Central memory CD4-positive, alpha-beta T cell (primary cell): ENCODE data around the gene MAPK4.

ENCODE experiments used
- DNase-seq: peaks from one replicate; pipeline ENCODE4 v3.0.0; 2022

Gene MAPK4

DNA sequence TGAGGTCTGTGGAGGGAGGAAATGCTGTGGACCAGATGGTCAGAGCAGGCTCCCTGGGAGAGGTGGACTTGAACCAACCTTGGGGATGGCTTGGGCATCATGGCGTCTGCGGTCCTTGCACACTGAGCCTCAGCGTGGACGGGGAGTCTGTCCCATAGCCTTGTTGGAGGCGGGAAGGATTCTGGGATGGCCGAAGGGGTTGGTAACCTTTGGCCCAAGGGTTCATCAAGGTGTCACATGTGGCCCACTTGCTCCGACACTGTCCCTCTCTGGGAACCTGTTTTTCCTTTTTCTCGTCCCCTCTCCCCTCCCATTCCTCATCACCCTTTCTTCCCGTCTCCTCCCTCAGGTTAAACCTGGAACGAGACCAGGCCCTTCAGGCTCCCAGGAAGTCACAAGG lies 66.4 kb downstream of the MAPK4 start:
- DNase-seq = no peak

DNA sequence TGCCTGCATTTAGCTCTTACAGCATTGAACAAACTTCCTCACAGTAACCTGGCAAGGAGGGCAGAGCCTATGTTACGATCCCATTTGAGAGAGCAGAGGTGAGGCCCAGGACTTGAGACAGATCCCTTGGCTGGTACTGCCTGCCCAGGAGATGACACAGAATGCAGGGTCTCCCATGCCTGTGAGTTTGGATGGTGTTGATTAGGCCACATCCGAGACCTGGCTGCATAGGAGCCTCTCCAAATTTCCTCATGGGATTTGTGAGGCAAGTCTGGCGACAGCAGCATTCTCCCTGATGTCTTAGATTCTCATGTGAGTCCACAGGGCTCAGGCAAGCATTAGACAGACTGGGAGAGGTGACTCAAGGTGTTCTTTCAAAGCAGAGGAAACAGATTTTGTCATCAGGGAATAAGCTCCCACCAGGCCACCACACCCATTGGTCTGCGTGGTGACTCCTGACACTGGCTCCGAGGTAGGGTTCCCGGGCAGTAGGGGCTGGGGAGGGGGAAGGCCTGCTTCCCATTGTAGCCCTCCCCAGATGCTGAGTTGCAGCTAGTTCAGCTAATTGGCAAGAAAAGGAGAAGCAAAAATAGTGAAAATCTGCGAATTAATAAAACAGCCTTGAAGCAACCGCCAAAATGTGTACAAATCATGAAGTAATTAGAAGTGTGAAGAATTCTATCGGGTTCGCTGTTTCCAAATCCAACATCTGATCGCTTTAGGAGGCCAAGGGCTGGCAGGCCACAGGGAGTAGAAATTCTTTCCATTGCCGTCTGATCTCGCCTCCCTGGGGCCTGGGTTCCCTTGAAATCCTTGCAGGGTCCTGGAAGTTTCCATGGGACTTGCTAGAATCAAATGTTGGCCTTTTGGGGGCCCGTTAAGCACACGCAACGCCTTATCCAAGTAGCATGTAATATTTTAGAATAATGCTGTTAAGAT lies 68.0 kb downstream of the MAPK4 start:
- no peak for DNase-seq

DNA sequence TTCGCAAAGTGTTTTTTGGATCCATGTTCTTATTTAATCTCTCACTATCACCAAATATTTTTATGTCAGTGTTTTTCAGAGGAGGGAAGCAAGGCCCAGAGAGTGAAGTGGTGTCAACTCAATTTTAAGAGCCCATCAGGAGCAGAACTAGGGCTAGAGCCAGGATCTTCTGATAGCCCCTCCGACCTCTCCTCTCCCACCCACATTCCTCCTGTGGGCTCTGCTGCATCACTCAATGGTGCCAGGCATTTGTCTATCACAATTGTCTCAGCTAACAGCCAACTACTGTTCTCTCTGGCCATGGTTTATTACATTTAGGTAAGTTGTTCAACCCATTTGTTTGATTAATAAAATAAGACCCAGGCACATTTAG lies 68.6 kb downstream of the MAPK4 start:
- DNase-seq = no peak

- DNase-seq = no peak
These were observed 69.3 kb downstream of the MAPK4 start for GRCh38 chr18:50629148-50629631.

DNA sequence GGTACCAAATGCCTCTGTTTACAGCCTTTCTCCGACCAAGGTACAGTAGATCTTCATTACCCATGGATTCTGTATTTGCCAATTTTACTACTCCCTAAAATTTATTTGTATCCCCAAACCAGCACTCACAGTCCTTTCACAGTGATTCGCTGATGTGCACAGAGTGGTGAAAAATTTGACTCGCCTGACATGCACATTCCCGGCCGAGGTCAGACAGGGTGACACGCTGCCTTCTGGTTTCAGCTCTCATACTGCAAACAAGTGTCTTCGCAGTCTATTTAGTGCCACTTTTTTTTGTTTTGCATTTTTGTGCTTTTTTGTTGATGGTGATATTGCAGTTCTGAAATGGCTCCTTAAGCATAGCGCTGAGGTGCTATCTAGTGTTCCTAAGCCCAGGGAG lies 71.0 kb downstream of the MAPK4 start:
- DNase-seq = no peak

GRCh38 chr18:50632895-50633515 lies 73.1 kb downstream of the MAPK4 start:
- DNase-seq = no peak

GRCh38 chr18:50633992-50634391 lies 74.1 kb downstream of the MAPK4 start:
- no peak for DNase-seq

GRCh38 chr18:50636366-50637057 lies 76.6 kb downstream of the MAPK4 start:
- no peak for DNase-seq

DNA sequence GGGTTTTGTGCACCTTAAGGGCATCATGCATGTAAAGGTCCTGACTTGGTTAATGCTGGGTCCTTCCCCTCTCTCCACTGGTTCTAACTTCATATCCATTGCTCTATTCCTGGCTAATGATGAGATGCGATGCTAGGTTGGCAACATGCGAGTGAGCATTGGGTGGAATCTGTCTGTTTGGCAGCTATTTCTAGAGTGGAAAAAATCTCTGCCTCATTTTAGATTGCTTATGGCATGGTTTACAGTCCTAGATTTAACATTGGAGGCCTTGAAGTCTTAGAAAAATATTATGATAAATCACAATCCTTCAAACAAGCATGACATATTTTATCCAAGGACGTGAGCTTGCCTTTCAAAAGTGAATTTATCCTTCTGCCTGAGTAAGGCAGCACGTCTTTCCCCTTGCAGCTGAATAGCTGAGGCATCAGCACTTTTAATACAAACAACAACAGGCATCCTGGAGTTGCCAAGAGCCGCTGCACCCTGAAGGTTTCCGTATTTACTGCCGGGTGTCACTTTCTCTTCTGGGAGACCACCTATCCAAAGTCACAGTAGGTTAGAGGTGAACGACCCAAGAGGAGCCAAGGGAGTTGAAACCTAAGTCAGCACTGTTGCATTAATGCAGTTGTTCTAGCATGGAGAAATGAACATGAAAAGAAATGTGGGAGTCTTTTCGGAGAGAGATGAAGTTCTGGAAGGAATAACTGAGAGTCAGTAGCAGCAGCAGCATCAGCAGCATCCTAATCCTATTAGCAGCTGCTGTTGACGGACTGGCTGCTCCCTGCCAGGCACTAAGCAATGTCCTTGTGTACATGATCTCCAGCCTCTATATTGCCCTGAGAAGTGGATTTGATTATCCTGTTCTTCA lies 78.4 kb downstream of the MAPK4 start:
- DNase-seq = no peak

GRCh38 chr18:50638884-50639420 lies 79.1 kb downstream of the MAPK4 start:
- no peak for DNase-seq

DNA sequence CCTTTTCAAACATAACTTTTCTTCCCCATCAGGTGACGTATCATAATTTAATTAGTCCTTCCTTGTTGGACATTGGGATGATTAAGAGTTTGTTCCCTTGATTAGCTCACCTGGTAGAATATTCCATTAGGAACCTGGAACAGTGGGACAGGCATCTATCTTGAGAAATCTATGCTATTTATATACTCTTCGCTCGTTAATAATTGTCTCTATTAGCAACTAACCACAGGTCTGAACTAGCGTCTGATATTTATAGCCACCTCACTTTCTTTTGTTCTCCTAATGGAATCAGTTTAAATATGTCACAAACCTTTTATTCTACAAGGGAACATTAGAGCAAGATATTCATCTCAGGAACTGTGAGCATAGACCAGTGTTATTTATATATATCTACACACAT lies 79.8 kb downstream of the MAPK4 start:
- DNase-seq = no peak

DNA sequence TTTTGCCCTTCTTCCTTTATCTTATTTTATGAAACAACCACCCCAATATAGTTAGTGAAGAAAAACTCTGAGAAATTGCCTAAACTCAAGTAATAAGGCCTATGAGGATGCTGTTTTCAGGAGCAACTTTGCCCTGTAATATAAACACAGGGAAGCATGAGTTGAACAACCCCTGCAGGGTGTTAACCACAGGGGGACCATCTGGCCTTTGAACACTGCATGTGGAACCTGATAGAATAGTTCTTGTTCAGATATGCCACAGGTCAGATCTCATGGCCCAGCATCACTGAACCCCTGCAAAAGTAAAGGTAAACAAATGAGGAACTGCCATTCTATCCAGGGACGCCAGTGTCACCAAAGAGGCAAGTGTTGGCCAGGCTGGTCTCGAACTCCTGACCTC lies 82.6 kb downstream of the MAPK4 start:
- no peak for DNase-seq

GRCh38 chr18:50644146-50644545 lies 84.3 kb downstream of the MAPK4 start:
- no peak for DNase-seq

- DNase-seq = no peak
These were observed 84.9 kb downstream of the MAPK4 start for GRCh38 chr18:50644807-50645206.

DNA sequence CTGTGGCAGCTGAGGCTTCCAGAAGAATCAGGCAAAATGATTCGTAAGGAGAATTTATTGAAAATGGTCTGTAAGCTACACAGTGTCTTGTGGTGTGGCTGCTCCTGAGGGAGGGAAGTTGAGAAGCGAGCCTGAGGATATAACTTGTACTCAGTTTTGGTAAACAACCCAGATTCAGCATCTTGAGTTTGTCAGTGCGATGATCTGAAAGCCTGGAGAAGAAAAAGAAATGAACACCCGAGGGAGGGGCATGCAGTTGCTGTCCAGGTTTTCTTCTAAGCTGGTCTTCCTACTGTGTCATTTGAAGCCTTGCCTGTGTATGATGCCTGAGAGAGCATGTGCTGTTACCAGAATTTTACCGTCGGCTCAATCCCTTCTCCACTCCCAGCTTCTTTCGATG lies 87.3 kb downstream of the MAPK4 start:
- DNase-seq = no peak

DNA sequence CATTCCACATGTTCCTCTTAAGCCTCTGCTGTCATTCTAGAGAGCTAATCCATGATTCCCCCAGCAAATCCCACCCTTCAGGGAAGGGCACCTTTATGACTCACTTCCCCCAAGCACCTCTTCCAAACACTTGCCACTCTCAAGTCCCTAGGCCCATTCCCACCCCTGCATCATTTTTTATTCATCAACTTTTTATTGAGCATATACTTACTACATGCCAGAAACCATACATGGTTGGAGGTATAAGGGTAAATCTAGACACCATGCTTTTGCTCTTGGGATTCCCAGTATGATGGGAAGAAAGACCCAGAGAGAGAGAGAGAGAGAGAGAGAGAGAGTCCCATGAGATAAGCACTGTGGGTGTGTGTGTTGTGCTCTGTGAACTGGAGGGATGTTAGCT lies 87.9 kb downstream of the MAPK4 start:
- DNase-seq = no peak

- no peak for DNase-seq
These were observed 89.9 kb downstream of the MAPK4 start for GRCh38 chr18:50649821-50650220.

DNA sequence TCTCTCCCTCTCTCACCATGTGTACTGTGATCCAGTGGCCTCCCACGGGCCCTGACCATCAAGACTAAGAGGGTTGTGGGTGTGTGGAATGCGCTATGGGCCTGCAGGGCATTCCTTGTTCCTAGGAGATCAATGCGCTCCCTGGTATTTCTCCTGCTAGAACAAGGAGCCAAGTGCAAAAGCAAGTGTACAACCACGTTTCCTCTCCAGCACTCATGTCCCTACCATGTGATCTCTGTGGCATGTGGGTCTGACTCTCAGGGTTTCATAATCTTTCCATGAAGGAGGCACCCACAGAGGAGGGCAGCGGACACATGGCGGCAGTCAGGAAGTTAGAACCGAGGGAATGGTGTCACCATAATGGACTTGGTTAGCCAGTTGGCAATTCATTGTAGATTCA lies 91.4 kb downstream of the MAPK4 start:
- no peak for DNase-seq

DNA sequence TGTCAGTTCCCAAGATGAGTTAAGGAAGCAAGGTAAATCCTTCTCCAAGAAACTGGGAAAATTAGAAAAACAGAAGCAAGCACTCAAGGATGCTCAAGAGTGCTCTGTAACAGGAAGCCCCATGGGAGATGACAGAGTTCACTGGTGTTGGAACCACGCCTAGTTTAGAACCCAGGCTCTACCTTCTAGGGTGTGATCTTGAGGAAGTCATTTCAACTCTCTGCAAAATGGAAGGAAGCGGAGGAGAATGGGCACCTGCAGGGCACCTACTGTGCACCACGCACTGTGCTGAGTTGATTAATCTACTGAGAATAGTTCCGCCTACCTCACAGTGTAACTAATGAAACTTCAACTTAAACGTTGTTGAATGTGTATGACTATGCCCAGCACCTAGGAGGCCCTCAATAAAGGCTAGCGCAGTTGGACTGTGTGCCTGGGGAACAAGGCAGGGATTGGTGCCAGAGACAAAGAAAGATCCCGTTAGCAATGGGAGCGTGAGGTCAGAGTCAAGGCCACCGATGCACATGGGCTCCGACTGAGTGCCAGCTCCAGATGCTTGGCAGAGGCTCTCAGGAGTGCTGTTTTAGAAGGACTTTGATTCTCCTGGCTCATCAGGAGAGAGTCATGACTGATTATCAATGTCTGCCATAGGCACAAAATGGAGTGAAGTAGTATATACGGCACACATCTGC lies 93.7 kb downstream of the MAPK4 start:
- DNase-seq = no peak

GRCh38 chr18:50654211-50654610 lies 94.3 kb downstream of the MAPK4 start:
- no peak for DNase-seq

GRCh38 chr18:50654658-50655550 lies 95.0 kb downstream of the MAPK4 start:
- DNase-seq = no peak
